ENCODE data around the gene BPIFB4.
A peak's percentile ranks its signal among the peaks of the same experiment; 100 is the strongest.

Gene BPIFB4

DNA sequence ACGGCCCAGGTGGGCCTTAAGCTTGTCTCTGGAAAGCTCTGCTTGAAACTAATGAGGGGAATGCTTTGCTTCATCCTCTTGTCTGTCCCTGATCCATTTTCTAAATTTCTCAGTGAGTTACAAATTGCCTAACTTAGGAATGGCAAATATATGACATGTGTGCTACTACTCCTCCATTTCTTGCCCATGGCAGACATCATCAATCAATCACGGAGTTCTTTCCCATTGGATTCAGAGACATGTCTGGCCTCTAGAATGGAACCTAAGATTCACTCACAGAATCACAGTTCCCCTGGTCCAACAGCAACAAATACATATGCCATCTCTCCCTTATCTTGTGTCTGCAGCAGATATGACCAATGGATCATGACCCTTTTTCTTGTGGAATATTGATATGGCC is 6.6 kb upstream of the BPIFB4 start:
- Histone ChIP-seq H3K4me1 (ENCODE audit: low read depth, poor library complexity, severe bottlenecking) (no peaks in the 10 kb centered on the region), H3K27me3 (ENCODE audit: insufficient read depth, low read depth) (peaks cover 26% of the 10 kb centered on the region), H2AFZ (ENCODE audit: low read depth) (no peak overlapping the region), H3K27ac (no peak overlapping the region), H3K4me3 (IDR thresholded peaks at IDR 0.05; ENCODE audit: insufficient read depth, low read depth, low read length) (no peak overlapping the region), H3K4me2 (no peak overlapping the region), H3K36me3 (ENCODE audit: insufficient read depth) (no peaks in the 10 kb centered on the region), H3K9ac (no peak overlapping the region), H4K20me1 (ENCODE audit: insufficient read depth) (no peaks in the 10 kb centered on the region), H3K79me2 (ENCODE audit: insufficient read depth, low read depth) (no peaks in the 10 kb centered on the region)
- TF ChIP-seq, protein P1, sequence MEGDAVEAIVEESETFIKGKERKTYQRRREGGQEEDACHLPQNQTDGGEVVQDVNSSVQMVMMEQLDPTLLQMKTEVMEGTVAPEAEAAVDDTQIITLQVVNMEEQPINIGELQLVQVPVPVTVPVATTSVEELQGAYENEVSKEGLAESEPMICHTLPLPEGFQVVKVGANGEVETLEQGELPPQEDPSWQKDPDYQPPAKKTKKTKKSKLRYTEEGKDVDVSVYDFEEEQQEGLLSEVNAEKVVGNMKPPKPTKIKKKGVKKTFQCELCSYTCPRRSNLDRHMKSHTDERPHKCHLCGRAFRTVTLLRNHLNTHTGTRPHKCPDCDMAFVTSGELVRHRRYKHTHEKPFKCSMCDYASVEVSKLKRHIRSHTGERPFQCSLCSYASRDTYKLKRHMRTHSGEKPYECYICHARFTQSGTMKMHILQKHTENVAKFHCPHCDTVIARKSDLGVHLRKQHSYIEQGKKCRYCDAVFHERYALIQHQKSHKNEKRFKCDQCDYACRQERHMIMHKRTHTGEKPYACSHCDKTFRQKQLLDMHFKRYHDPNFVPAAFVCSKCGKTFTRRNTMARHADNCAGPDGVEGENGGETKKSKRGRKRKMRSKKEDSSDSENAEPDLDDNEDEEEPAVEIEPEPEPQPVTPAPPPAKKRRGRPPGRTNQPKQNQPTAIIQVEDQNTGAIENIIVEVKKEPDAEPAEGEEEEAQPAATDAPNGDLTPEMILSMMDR (conservative IDR thresholded peaks at IDR 0.05; ENCODE audit: low read depth, low read length), result no peak

DNA sequence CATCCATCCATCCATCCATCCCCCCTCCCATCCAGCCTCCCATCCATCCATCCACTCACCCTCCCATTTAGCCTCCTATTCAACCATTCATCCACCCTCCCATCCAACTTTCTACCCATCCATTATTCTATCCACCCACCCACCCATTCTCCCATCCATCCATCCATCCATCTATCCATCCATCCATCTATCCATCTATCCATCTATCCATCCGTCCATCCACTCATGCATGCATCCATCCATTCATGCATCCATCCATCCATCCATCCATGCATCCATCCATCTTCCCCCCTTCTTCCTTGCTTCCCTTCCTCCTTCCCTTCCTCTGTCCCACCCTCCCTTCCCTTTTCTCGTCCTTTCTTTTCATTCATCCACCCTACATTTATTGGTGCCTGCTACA is 4.8 kb upstream of the BPIFB4 start:
- Histone ChIP-seq H3K4me2 (no peak overlapping the region), H2AFZ (ENCODE audit: low read depth) (no peak overlapping the region), H3K79me2 (ENCODE audit: insufficient read depth, low read depth) (no peaks in the 10 kb centered on the region), H3K4me3 (IDR thresholded peaks at IDR 0.05; ENCODE audit: insufficient read depth, low read depth, low read length) (no peak overlapping the region), H3K4me1 (ENCODE audit: low read depth, poor library complexity, severe bottlenecking) (peaks cover 13% of the 10 kb centered on the region), H3K9ac (no peak overlapping the region), H3K36me3 (ENCODE audit: insufficient read depth) (no peaks in the 10 kb centered on the region), H3K27ac (no peak overlapping the region), H3K27me3 (ENCODE audit: insufficient read depth, low read depth) (peaks cover 22% of the 10 kb centered on the region; the same call in 1 of the 2 replicates), H4K20me1 (ENCODE audit: insufficient read depth) (no peaks in the 10 kb centered on the region)
- TF ChIP-seq, protein P1 (conservative IDR thresholded peaks at IDR 0.05; ENCODE audit: low read depth, low read length), result no peak

DNA sequence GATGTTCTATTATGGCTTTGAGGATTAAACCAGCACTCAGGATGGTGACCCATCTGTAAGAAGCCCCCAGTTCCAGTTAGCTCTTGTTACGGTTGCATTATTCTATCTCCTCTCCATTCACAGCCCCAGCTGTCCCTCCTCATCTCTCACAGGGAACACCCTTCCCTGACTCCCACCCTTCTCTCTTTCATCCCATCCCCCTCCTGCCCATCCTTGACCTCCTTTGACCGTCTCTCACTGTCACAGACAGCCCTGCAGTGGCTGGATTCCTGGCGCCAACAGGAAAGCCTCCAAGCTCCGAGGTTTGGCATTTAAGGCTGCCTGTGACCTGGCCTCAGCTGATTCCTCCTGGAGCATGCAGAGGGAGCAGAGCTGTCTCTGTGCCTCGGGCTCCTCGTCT is 4.2 kb upstream of the BPIFB4 start:
- H3K36me3 ChIP-seq (ENCODE audit: insufficient read depth), result no peaks in the 10 kb centered on the region
- no peaks in the 10 kb centered on the region for H3K79me2 ChIP-seq (ENCODE audit: insufficient read depth, low read depth)
- no peak overlapping the region for H2AFZ ChIP-seq (ENCODE audit: low read depth)
- H3K4me1 ChIP-seq (ENCODE audit: low read depth, poor library complexity, severe bottlenecking), result peaks cover 16% of the 10 kb centered on the region
- H3K4me3 ChIP-seq (IDR thresholded peaks at IDR 0.05; ENCODE audit: insufficient read depth, low read depth, low read length), result no peak overlapping the region
- TF ChIP-seq, protein P1 (conservative IDR thresholded peaks at IDR 0.05; ENCODE audit: low read depth, low read length), result no peak
- no peak overlapping the region for H3K4me2 ChIP-seq
- H3K9ac ChIP-seq, result no peak overlapping the region
- H3K27me3 ChIP-seq (ENCODE audit: insufficient read depth, low read depth), result peaks cover 20% of the 10 kb centered on the region; the same call in 1 of the 2 replicates
- no peak overlapping the region for H3K27ac ChIP-seq
- H4K20me1 ChIP-seq (ENCODE audit: insufficient read depth), result no peaks in the 10 kb centered on the region

DNA sequence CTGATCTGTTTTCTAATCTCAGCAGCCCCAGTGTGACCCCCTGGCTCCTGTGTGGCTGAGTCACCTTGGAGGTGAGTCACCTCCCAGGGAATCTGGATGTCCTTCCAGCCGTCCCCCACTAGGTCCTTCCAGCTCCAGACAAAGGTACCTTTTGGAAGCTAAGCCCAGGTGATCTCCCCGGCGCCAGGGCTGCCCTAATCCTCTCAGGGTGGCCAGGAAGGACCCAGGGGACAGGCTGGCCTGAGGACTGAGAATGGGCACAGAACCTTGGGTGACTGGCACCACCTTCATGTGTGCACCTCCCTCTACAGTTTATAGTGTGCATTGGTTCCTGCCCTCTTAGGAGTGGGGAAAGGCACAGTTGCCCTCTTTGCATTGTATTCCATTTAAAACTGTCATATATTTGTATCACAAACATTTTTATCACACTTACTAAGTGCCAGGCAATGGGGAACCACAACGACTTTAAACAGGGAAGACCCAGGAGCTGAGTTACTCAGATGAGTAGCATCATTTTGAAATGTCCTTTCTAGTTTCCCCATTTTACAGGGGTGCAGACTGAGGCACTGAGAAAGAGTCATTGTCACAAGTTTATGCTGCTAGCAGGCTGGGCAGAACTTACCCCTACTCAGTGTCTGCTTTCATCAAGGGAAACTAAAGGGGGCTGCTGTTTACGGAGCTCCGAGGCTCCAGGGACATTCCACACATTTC is 2.6 kb upstream of the BPIFB4 start:
- Histone ChIP-seq H3K4me1 (ENCODE audit: low read depth, poor library complexity, severe bottlenecking) (peaks cover 16% of the 10 kb centered on the region), H3K4me3 (IDR thresholded peaks at IDR 0.05; ENCODE audit: insufficient read depth, low read depth, low read length) (no peak overlapping the region), H3K27ac (no peak overlapping the region), H3K4me2 (no peak overlapping the region), H3K9ac (no peak overlapping the region), H2AFZ (ENCODE audit: low read depth) (no peak overlapping the region), H3K36me3 (ENCODE audit: insufficient read depth) (no peaks in the 10 kb centered on the region), H3K27me3 (ENCODE audit: insufficient read depth, low read depth) (peaks cover 20% of the 10 kb centered on the region; the same call in 1 of the 2 replicates), H4K20me1 (ENCODE audit: insufficient read depth) (no peaks in the 10 kb centered on the region), H3K79me2 (ENCODE audit: insufficient read depth, low read depth) (no peaks in the 10 kb centered on the region)
- TF ChIP-seq, protein P1 (conservative IDR thresholded peaks at IDR 0.05; ENCODE audit: low read depth, low read length), result peak; percentile 65
